ENCODE measurements around the gene DRD2. TPM values are rescaled to one million over a fixed set of nuclear protein-coding genes. Genes with fewer than 3 reads are reported as not detected.

Gene DRD2
- total and polyA plus RNA-seq, 12 donors = 0.01 to 0.09 TPM; not detected in 10

DNA sequence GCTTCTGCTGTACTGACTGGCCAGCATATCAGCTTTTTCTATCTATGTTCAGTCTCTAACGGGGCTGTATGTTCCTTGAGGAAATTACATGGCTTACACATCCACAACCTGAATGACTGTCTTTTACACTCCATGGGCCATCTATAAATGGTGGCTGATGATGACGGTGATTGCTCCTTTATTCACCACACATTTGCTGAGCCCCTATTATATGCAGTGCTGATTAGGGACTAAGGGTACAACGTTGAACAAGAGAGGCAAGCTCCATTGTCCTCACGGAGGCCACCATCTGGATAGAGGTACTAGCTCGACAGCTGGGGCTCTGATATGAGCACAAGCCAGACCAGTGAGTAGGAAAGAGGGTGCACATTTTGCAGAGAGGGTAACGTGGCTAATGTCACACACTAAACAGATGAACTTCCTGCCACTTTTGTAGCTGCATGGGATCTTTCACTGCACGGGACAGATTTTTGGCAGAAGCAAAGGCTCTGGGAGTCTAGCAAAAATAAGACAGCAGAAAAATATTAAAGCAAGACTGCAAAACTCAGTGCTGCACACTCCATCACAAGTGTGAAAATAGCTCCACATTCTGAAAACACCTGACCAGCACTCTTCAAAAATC lies 30.6 kb downstream of the DRD2 start:
- no peaks in the 10 kb centered on the region for H3K9me3 ChIP-seq
- DNase-seq (no peak), ATAC-seq (no peak)
- H3K27ac ChIP-seq = no peak overlapping the region
- H3K4me1 ChIP-seq = peaks cover 0 to 4% (median 0%) of the 10 kb centered on the region in 9 donors
- no peak for TF ChIP-seq CTCF (IDR thresholded peaks at IDR 0.05)
- WGBS, 2 donors = 25 to 27% methylated on average over 7 of the region's 7 CpGs
- peaks cover 0 to 67% (median 26%) of the 10 kb centered on the region in 7 donors for H3K27me3 ChIP-seq
- no peak overlapping the region for H3K4me3 ChIP-seq
- intact Hi-C loops (cut with DNase I) = no loop called here
- no peaks in the 10 kb centered on the region for H3K36me3 ChIP-seq

- Histone ChIP-seq H3K9me3 (no peaks in the 10 kb centered on the region), H3K4me1 (peaks cover 0 to 4% (median 0%) of the 10 kb centered on the region in 9 donors), H3K36me3 (no peaks in the 10 kb centered on the region), H3K4me3 (no peak overlapping the region), H3K27ac (no peak overlapping the region), H3K27me3 (peaks cover 0 to 60% (median 29%) of the 10 kb centered on the region in 7 donors)
- DNase-seq (no peak), ATAC-seq (no peak)
- intact Hi-C loops (cut with DNase I) = no loop called here
- TF ChIP-seq CTCF (IDR thresholded peaks at IDR 0.05) = no peak
- 85 to 94% methylated on average over 2 of the region's 2 CpGs for WGBS, 2 donors
Observed at GRCh38 chr11:113440816-113441215, 34.4 kb downstream of the DRD2 start.

GRCh38 chr11:113436672-113437252 lies 38.4 kb downstream of the DRD2 start:
- 66 to 70% methylated on average over 6 of the region's 6 CpGs for WGBS, 2 donors
- intact Hi-C loops (cut with DNase I) = no loop called here
- Histone ChIP-seq H3K27me3 (peaks cover 0 to 32% (median 19%) of the 10 kb centered on the region in 7 donors), H3K9me3 (no peaks in the 10 kb centered on the region), H3K4me1 (no peaks in the 10 kb centered on the region), H3K4me3 (no peak overlapping the region), H3K27ac (no peak overlapping the region), H3K36me3 (no peaks in the 10 kb centered on the region)
- no peak for ATAC-seq
- no peak for DNase-seq
- no peak for TF ChIP-seq CTCF (IDR thresholded peaks at IDR 0.05)

DNA sequence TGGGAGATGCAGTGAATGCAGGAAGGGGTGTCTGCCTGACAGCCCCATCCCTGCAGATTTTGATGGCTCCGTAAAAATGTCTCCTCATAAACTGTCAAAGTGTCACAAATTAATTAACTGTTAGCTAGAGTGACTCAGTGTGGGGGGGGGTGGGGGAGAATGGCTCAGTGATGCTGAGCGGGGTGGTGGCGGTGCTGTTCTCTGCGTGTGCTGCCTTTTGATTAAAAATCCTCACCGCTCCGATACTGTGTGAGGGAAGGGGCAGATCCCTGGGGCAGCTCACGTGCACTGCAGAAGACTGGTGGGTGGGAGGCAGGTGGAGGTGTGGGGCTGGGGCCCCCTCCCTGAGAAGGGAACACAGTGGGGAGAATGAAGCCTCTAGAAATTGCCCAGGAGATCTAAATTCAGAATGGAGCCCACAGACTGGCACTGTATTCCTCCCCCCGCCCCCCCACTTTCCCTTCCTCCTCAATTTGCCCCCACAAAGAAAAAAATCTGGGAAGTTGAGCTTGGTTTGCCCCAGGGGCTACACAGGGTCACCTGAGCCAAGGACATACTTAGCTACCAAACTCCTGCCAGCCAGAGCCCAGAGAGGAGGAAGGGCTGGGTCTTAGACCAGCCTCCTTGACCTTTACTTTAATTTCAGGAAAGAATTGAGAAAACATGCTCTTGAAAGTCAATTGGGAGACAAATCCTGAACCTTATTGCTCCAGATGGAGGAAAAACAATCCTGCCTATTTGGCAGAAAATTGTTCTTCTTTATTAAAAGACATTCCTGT lies 39.8 kb downstream of the DRD2 start:
- Histone ChIP-seq H3K9me3 (no peaks in the 10 kb centered on the region), H3K4me3 (no peak overlapping the region), H3K27me3 (peaks cover 0 to 21% (median 6%) of the 10 kb centered on the region in 7 donors), H3K4me1 (no peaks in the 10 kb centered on the region), H3K27ac (no peak overlapping the region), H3K36me3 (no peaks in the 10 kb centered on the region)
- 89 to 92% methylated on average over 8 of the region's 8 CpGs for WGBS, 2 donors
- intact Hi-C loops (cut with DNase I) = no loop called here
- ATAC-seq (no peak), DNase-seq (no peak)
- no peak for TF ChIP-seq CTCF (IDR thresholded peaks at IDR 0.05)

Data from heart right ventricle (tissue), 16 donors.